GM23338 (cell line): ENCODE data around the gene SNX14. TPM values are rescaled to one million over a fixed set of nuclear protein-coding genes. Genes with fewer than 3 reads are reported as not detected.

Experiments
- ATAC-seq: fragments of 200-7000 bp; cut with Tn5 transposase; 3 replicates; pipeline ENCODE4 v1.9.1; 2020
- DNase-seq: peaks from one replicate; pipeline ENCODE4 v3.0.0-alpha.2; 2015; ENCODE audit warnings: low spot score
- H2AFZ ChIP-seq: fragments of 200-600 bp; sonication (generic); 2 replicates; pipeline ENCODE4 v1.8.0; 2016; ENCODE audit warnings: antibody characterized with exemption, mild to moderate bottlenecking, moderate library complexity
- H3F3A ChIP-seq: fragments of 200-600 bp; sonication (generic); replicated peaks from 2 replicates; pipeline ENCODE4 v1.8.0; 2017; ENCODE audit warnings: antibody characterized with exemption, mixed run types, low read depth
- H3K27ac ChIP-seq: fragments of 200-600 bp; sonication (generic); 2 replicates; pipeline ENCODE4 v1.6.1; 2016; ENCODE audit warnings: low read depth
- H3K27me3 ChIP-seq: fragments of 200-600 bp; sonication (generic); 2 replicates; pipeline ENCODE4 v1.8.0; 2016; ENCODE audit warnings: mild to moderate bottlenecking, mixed run types, moderate library complexity; ENCODE audit not compliant: insufficient read depth
- H3K36me3 ChIP-seq: fragments of 200-600 bp; sonication (generic); 2 replicates; pipeline ENCODE4 v1.8.0; 2016; ENCODE audit warnings: mild to moderate bottlenecking; ENCODE audit not compliant: insufficient read depth
- H3K4me1 ChIP-seq: fragments of 200-600 bp; sonication (generic); 2 replicates; pipeline ENCODE4 v1.8.0; 2016; ENCODE audit warnings: mild to moderate bottlenecking, moderate library complexity; ENCODE audit not compliant: insufficient read depth
- H3K4me2 ChIP-seq: fragments of 200-600 bp; sonication (generic); 2 replicates; pipeline ENCODE4 v1.7.1; 2017; ENCODE audit warnings: mixed run types
- H3K4me3 ChIP-seq: fragments of 200-600 bp; sonication (generic); 2 replicates; pipeline ENCODE4 v1.6.1; 2016; ENCODE audit warnings: mixed run types
- H3K79me2 ChIP-seq: fragments of 200-600 bp; sonication (generic); replicated peaks from 2 replicates; pipeline ENCODE4 v1.8.0; 2017; ENCODE audit warnings: mild to moderate bottlenecking; ENCODE audit not compliant: insufficient read depth
- H3K9me2 ChIP-seq: fragments of 200-600 bp; sonication (generic); 2 replicates; pipeline ENCODE4 v1.8.0; 2017; ENCODE audit not compliant: insufficient read depth
- H4K20me1 ChIP-seq: fragments of 200-600 bp; sonication (generic); replicated peaks from 2 replicates; pipeline ENCODE4 v1.8.0; 2017; ENCODE audit warnings: mild to moderate bottlenecking; ENCODE audit not compliant: insufficient read depth
- H3K27ac Mint-ChIP-seq: 2 replicates; pipeline ENCODE4 v1.8.0; 2020; ENCODE audit warnings: inconsistent platforms, mild to moderate bottlenecking, moderate library complexity, mixed read lengths
- H3K27me3 Mint-ChIP-seq: 3 replicates; pipeline ENCODE4 v1.8.0; 2022; ENCODE audit warnings: low read depth, mild to moderate bottlenecking, moderate library complexity, mixed read lengths, inconsistent platforms; ENCODE audit not compliant: insufficient read depth, poor library complexity
- H3K36me3 Mint-ChIP-seq: 3 replicates; pipeline ENCODE4 v1.8.0; 2021; ENCODE audit warnings: low read depth, mild to moderate bottlenecking, inconsistent platforms, moderate library complexity, mixed read lengths
- H3K4me1 Mint-ChIP-seq: 3 replicates; pipeline ENCODE4 v1.8.0; 2020; ENCODE audit warnings: mild to moderate bottlenecking, inconsistent platforms, mixed read lengths
- H3K4me3 Mint-ChIP-seq: 3 replicates; pipeline ENCODE4 v1.8.0; 2021; ENCODE audit warnings: moderate library complexity, mild to moderate bottlenecking, inconsistent platforms, mixed read lengths
- H3K9me3 Mint-ChIP-seq: 3 replicates; pipeline ENCODE4 v1.8.0; 2020; ENCODE audit warnings: moderate library complexity, mild to moderate bottlenecking, inconsistent platforms, mixed read lengths
- CREB1 ChIP-seq: fragments of 250-450 bp; sonication (Bioruptor Pico); IDR thresholded peaks from 2 replicates; pipeline ENCODE4 v1.5.0; 2020; ENCODE audit warnings: low read depth, mild to moderate bottlenecking, moderate library complexity
- CTCF ChIP-seq, 2 experiments: fragments of 200-600 bp in 1 of 2; sonication (generic) in 1 of 2; conservative IDR thresholded peaks; 2 replicates each; pipeline versions ENCODE4 v1.5.1 to v1.6.1; 2016 to 2017; ENCODE audit warnings: antibody characterized with exemption in 2 of 2, low read depth in 2 of 2, mild to moderate bottlenecking in 2 of 2, moderate library complexity in 1 of 2
- EZH2 ChIP-seq: fragments of 200-600 bp; sonication (generic); IDR thresholded peaks from one replicate; pipeline ENCODE4 v1.8.0; 2017; ENCODE audit warnings: antibody characterized with exemption, mild to moderate bottlenecking, low read depth; ENCODE audit not compliant: unreplicated experiment
- EZH2phosphoT487 ChIP-seq: fragments of 200-600 bp; sonication (generic); IDR thresholded peaks from one replicate; pipeline ENCODE4 v1.8.1; 2018; ENCODE audit warnings: antibody characterized with exemption; ENCODE audit not compliant: unreplicated experiment
- JUNB ChIP-seq: IDR thresholded peaks from one replicate; pipeline ENCODE4 v1.6.1; 2016; ENCODE audit warnings: antibody characterized with exemption; ENCODE audit not compliant: unreplicated experiment
- NANOG ChIP-seq: IDR thresholded peaks from 2 replicates; pipeline ENCODE4 v1.6.1; 2016; ENCODE audit warnings: antibody characterized with exemption, borderline replicate concordance
- POLR2AphosphoS5 ChIP-seq: IDR thresholded peaks from 2 replicates; pipeline ENCODE4 v1.6.1; 2016; ENCODE audit warnings: antibody characterized with exemption, low read depth
- REST ChIP-seq: IDR thresholded peaks from one replicate; pipeline ENCODE4 v1.6.1; 2018; ENCODE audit warnings: antibody characterized with exemption; ENCODE audit not compliant: unreplicated experiment
- STAT1 ChIP-seq: IDR thresholded peaks from one replicate; pipeline ENCODE4 v1.6.1; 2016; ENCODE audit warnings: antibody characterized with exemption; ENCODE audit not compliant: unreplicated experiment
- ZNF114 ChIP-seq: fragments of 250-450 bp; sonication (Bioruptor Pico); IDR thresholded peaks from 2 replicates; pipeline ENCODE4 v1.5.0; 2020; ENCODE audit warnings: mild to moderate bottlenecking, moderate library complexity
- ZNF331 ChIP-seq: fragments of 250-450 bp; sonication (Bioruptor Pico); IDR thresholded peaks from 2 replicates; pipeline ENCODE4 v1.5.0; 2020; ENCODE audit warnings: low read depth, mild to moderate bottlenecking, moderate library complexity
- polyA plus RNA-seq: library from polyadenylated mRNA; unstranded; fragments of >200 nt; fragmentation: Nextera tagmentation; extraction: Ambion mirVana; gene quantifications from 2 replicates; pipeline ENCODE4 v1.2.1, GENCODE V29; 2016
- total RNA-seq: library from RNA; depleted of rRNA; stranded (reverse); fragments of >200 nt; shearing (Covaris generic); gene quantifications from 2 replicates; pipeline ENCODE4 v1.2.3, GENCODE V29; 2014
- TF ChIP-seq, protein P1 (sequence below): IDR thresholded peaks from 2 replicates; pipeline ENCODE4 v1.6.1; 2016; ENCODE audit warnings: antibody characterized with exemption
- TF ChIP-seq, protein P2 (sequence below): fragments of 250-450 bp; sonication (Bioruptor Pico); IDR thresholded peaks from 2 replicates; pipeline ENCODE4 v1.5.0; 2020; ENCODE audit warnings: mild to moderate bottlenecking, moderate library complexity

Gene SNX14
- total and polyA plus RNA-seq, 2 experiments from 2014 or later: 23.1 to 32.0 TPM

GRCh38 chr6:85496856-85497255, 96.8 kb downstream of the SNX14 start:
- Histone ChIP-seq H4K20me1 (no peaks in the 10 kb centered on the region; the same call in 1 of the 2 replicates), H2AFZ (no peak overlapping the region), H3K27ac (no peak overlapping the region), H3F3A (no peaks in the 10 kb centered on the region), H3K79me2 (no peaks in the 10 kb centered on the region), H3K4me2 (no peak overlapping the region), H3K4me1 (no peaks in the 10 kb centered on the region), H3K4me3 (no peak overlapping the region), H3K27me3 (no peaks in the 10 kb centered on the region), H3K36me3 (no peaks in the 10 kb centered on the region), H3K9me2 (no peaks in the 10 kb centered on the region)
- no peaks in the 10 kb centered on the region for H3K4me1 Mint-ChIP-seq
- H3K9me3 Mint-ChIP-seq: peaks cover 23% of the 10 kb centered on the region
- ATAC-seq (no peak), DNase-seq (no peak)
- TF ChIP-seq STAT1 (no peak), REST (no peak), CREB1 (CRISPR knock-in tag) (no peak), ZNF114 (no peak), NANOG (no peak), CTCF (conservative IDR thresholded peaks at IDR 0.05; ENCODE audit: low read depth in 2 of 2) (no peak), JUNB (no peak), ZNF331 (CRISPR knock-in tag) (no peak), EZH2 (no peak), EZH2phosphoT487 (no peak), POLR2AphosphoS5 (no peak)
- TF ChIP-seq, protein P1, sequence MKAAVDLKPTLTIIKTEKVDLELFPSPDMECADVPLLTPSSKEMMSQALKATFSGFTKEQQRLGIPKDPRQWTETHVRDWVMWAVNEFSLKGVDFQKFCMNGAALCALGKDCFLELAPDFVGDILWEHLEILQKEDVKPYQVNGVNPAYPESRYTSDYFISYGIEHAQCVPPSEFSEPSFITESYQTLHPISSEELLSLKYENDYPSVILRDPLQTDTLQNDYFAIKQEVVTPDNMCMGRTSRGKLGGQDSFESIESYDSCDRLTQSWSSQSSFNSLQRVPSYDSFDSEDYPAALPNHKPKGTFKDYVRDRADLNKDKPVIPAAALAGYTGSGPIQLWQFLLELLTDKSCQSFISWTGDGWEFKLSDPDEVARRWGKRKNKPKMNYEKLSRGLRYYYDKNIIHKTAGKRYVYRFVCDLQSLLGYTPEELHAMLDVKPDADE: no peak
- TF ChIP-seq, protein P2, sequence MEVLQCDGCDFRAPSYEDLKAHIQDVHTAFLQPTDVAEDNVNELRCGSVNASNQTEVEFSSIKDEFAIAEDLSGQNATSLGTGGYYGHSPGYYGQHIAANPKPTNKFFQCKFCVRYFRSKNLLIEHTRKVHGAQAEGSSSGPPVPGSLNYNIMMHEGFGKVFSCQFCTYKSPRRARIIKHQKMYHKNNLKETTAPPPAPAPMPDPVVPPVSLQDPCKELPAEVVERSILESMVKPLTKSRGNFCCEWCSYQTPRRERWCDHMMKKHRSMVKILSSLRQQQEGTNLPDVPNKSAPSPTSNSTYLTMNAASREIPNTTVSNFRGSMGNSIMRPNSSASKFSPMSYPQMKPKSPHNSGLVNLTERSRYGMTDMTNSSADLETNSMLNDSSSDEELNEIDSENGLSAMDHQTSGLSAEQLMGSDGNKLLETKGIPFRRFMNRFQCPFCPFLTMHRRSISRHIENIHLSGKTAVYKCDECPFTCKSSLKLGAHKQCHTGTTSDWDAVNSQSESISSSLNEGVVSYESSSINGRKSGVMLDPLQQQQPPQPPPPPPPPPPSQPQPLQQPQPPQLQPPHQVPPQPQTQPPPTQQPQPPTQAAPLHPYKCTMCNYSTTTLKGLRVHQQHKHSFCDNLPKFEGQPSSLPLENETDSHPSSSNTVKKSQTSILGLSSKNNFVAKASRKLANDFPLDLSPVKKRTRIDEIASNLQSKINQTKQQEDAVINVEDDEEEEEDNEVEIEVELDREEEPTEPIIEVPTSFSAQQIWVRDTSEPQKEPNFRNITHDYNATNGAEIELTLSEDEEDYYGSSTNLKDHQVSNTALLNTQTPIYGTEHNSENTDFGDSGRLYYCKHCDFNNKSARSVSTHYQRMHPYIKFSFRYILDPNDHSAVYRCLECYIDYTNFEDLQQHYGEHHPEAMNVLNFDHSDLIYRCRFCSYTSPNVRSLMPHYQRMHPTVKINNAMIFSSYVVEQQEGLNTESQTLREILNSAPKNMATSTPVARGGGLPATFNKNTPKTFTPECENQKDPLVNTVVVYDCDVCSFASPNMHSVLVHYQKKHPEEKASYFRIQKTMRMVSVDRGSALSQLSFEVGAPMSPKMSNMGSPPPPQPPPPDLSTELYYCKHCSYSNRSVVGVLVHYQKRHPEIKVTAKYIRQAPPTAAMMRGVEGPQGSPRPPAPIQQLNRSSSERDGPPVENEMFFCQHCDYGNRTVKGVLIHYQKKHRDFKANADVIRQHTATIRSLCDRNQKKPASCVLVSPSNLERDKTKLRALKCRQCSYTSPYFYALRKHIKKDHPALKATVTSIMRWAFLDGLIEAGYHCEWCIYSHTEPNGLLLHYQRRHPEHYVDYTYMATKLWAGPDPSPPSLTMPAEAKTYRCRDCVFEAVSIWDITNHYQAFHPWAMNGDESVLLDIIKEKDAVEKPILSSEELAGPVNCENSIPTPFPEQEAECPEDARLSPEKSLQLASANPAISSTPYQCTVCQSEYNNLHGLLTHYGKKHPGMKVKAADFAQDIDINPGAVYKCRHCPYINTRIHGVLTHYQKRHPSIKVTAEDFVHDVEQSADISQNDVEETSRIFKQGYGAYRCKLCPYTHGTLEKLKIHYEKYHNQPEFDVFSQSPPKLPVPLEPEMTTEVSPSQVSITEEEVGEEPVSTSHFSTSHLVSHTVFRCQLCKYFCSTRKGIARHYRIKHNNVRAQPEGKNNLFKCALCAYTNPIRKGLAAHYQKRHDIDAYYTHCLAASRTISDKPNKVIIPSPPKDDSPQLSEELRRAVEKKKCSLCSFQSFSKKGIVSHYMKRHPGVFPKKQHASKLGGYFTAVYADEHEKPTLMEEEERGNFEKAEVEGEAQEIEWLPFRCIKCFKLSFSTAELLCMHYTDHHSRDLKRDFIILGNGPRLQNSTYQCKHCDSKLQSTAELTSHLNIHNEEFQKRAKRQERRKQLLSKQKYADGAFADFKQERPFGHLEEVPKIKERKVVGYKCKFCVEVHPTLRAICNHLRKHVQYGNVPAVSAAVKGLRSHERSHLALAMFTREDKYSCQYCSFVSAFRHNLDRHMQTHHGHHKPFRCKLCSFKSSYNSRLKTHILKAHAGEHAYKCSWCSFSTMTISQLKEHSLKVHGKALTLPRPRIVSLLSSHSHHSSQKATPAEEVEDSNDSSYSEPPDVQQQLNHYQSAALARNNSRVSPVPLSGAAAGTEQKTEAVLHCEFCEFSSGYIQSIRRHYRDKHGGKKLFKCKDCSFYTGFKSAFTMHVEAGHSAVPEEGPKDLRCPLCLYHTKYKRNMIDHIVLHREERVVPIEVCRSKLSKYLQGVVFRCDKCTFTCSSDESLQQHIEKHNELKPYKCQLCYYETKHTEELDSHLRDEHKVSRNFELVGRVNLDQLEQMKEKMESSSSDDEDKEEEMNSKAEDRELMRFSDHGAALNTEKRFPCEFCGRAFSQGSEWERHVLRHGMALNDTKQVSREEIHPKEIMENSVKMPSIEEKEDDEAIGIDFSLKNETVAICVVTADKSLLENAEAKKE (CRISPR knock-in tag): no peak
- peaks cover 18% of the 10 kb centered on the region for H3K36me3 Mint-ChIP-seq
- peaks cover 9% of the 10 kb centered on the region for H3K27me3 Mint-ChIP-seq
- no peak overlapping the region for H3K4me3 Mint-ChIP-seq
- no peak overlapping the region for H3K27ac Mint-ChIP-seq
